ENCODE results near the gene KLK4. TPM values are rescaled to one million over a fixed set of nuclear protein-coding genes. Genes with fewer than 3 reads are reported as not detected.

The KLK4 gene
- total and polyA plus RNA-seq, 2 of the 13 experiments (the other 11 are each of a cell fraction or from before 2014, with no cell fraction given): not detected

DNA sequence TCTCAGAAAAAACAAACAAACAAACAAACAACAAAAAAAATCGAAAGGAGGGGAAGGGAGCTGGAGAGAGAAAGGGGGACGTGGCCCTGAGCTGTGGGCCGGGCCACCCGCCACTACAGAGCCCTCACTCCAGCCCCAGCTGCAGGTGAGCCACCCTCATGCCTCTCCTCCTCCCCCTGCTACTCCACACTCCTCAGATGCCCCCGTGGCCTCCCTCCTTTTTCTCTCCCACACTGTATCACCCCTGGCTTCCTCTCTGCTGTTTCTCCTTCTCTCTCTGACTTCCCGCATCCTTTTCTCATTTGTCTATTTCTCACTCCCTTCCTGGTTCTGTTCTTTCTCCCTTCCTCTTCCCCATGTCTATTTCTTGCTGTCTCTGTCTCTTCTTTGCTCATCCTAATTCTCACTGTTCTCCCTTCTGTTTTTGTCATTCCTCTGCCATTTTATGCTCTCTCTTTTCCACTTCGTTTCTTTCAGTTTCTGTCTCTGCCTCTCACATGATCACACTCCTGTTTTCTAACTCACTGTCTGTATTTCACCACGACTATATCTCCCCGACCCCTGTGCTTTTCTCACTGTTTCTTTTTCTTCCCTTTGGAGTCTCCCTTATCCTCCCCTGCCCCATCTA, 35.3 kb downstream of the KLK4 start:
- FAIRE-seq (no peak), ATAC-seq (no peak), DNase-seq (ENCODE audit: low spot score) (no peak)
- Histone ChIP-seq H3K27me3 (ENCODE audit: control insufficient read depth in 1 of 2, insufficient read depth in 2 of 2, low read length in 2 of 2) (peaks cover 7 to 32% of the 10 kb centered on the region in 2 experiments; a peak in 4 of 5 replicates), H4K20me1 (ENCODE audit: insufficient read depth, low read length) (no peaks in the 10 kb centered on the region), H2AFZ (ENCODE audit: low read length) (no peak overlapping the region), H3K36me3 (replicated peaks in 1 of 2; ENCODE audit: control insufficient read depth in 1 of 2, insufficient read depth in 2 of 2, low read length in 2 of 2) (no peaks in the 10 kb centered on the region), H3K9ac (ENCODE audit: insufficient read depth, low read depth, low read length) (no peak overlapping the region), H3K4me1 (ENCODE audit: insufficient read depth, low read length) (no peaks in the 10 kb centered on the region), H3K79me2 (ENCODE audit: insufficient read depth, low read length) (no peaks in the 10 kb centered on the region), H3K9me3 (ENCODE audit: low read length) (no peaks in the 10 kb centered on the region), H3K4me3 (replicated peaks in 1 of 3; ENCODE audit: insufficient read depth in 1 of 3, low read depth in 2 of 3, low read length in 3 of 3) (no peak overlapping the region), H3K4me2 (ENCODE audit: low read depth, low read length) (no peak overlapping the region), H3K27ac (ENCODE audit: extremely low read length, insufficient read depth, low read length) (no peak overlapping the region)
- in situ Hi-C loops (cut with HindIII; ENCODE audit: extremely low pct_ligation_motif_present, low pct_unique_long_range_greater_than_20kb): no loop called here
- ChIA-PET CTCF (ENCODE audit: low intra/inter-chr PET ratio, low total read pairs) (no interaction called here), POLR2A (no interaction called here)
- 5% methylated on average over 9 of the region's 9 CpGs for WGBS (ENCODE audit: low lambda C conversion rate)
- BruUV-seq (replicated peaks): no TSS peak
- intact Hi-C loops (cut with micrococcal nuclease; ENCODE audit: unreplicated experiment): no loop called here
- 0 out of 2 replicates have a peak, but pooled peaks have one; percentile 8 for TF ChIP-seq ATF7 (IDR thresholded peaks at IDR 0.05)
- TF ChIP-seq ATF7 (CRISPR knock-in tag; IDR thresholded peaks at IDR 0.05): no peak
- no peak for TF ChIP-seq MED8 (CRISPR knock-in tag; IDR thresholded peaks at IDR 0.05; ENCODE audit: insufficient replicate concordance)
- 0 out of 2 replicates have a peak, but pooled peaks have one; percentile 48 for TF ChIP-seq IKZF1 (IDR thresholded peaks at IDR 0.05)
- 0 out of 2 replicates have a peak, but pooled peaks have one; percentile 7 for TF ChIP-seq RAD51 (IDR thresholded peaks at IDR 0.05; ENCODE audit: borderline replicate concordance)

DNA sequence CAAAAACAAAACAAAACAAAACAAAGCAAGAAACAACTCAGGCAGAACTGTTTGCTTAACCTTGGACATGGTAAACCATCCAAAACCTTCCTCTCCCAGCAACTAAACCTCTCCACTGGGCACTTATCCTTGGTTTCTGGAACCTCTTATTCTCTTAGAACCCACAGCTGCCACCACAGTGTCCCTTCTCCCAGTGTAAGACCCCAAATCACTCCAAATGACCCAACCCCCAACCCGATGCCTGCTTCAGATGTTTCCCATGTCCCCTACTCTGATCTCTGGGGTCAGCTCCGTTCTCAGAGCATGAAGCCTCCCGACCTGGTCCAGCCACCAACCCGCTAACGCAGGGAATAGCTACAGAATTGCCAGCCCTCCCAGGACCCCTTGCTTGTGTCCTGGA, 37.0 kb downstream of the KLK4 start:
- peaks cover 7 to 35% of the 10 kb centered on the region in 2 experiments; a peak in 4 of 5 replicates for H3K27me3 ChIP-seq (ENCODE audit: control insufficient read depth in 1 of 2, insufficient read depth in 2 of 2, low read length in 2 of 2)

More for the DNA sequence above, 37.0 kb downstream of the KLK4 start:
- no peak overlapping the region for H2AFZ ChIP-seq (ENCODE audit: low read length)
- POLR2A ChIA-PET: no interaction called here
- no peaks in the 10 kb centered on the region for H4K20me1 ChIP-seq (ENCODE audit: insufficient read depth, low read length)
- TF ChIP-seq ZSCAN12 (CRISPR knock-in tag; IDR thresholded peaks at IDR 0.05) (no peak), ZNF768 (CRISPR knock-in tag; IDR thresholded peaks at IDR 0.05) (no peak)
- H3K4me3 ChIP-seq (replicated peaks in 1 of 3; ENCODE audit: insufficient read depth in 1 of 3, low read depth in 2 of 3, low read length in 3 of 3): no peak overlapping the region
- CTCF ChIA-PET (ENCODE audit: low intra/inter-chr PET ratio, low total read pairs): no interaction called here
- no TSS peak for BruUV-seq (replicated peaks)
- no peak overlapping the region for H3K9ac ChIP-seq (ENCODE audit: insufficient read depth, low read depth, low read length)
- no peaks in the 10 kb centered on the region for H3K79me2 ChIP-seq (ENCODE audit: insufficient read depth, low read length)
- ATAC-seq (no peak), DNase-seq (ENCODE audit: low spot score) (no peak), FAIRE-seq (no peak)
- H3K4me1 ChIP-seq (ENCODE audit: insufficient read depth, low read length): no peaks in the 10 kb centered on the region
- H3K36me3 ChIP-seq (replicated peaks in 1 of 2; ENCODE audit: control insufficient read depth in 1 of 2, insufficient read depth in 2 of 2, low read length in 2 of 2): no peaks in the 10 kb centered on the region
- intact Hi-C loops (cut with micrococcal nuclease; ENCODE audit: unreplicated experiment) (no loop called here), in situ Hi-C loops (cut with HindIII; ENCODE audit: extremely low pct_ligation_motif_present, low pct_unique_long_range_greater_than_20kb) (no loop called here)
- H3K27ac ChIP-seq (ENCODE audit: extremely low read length, insufficient read depth, low read length): no peak overlapping the region
- WGBS (ENCODE audit: low lambda C conversion rate): 24% methylated on average over 5 of the region's 5 CpGs
- H3K9me3 ChIP-seq (ENCODE audit: low read length): no peaks in the 10 kb centered on the region
- no peak overlapping the region for H3K4me2 ChIP-seq (ENCODE audit: low read depth, low read length)
